PFSK-1 (cell line): ENCODE measurements around the gene RABL3.

ENCODE experiments used
- FOXP2 ChIP-seq: optimal IDR thresholded peaks from 2 replicates; pipeline ENCODE3; 2011; ENCODE audit warnings: borderline replicate concordance, control low read depth, inconsistent platforms; ENCODE audit not compliant: insufficient read depth; ENCODE audit errors: extremely low read length, extremely low read depth
- POLR2AphosphoS5 ChIP-seq: IDR thresholded peaks from 2 replicates; pipeline ENCODE4 v1.6.1; 2012; ENCODE audit warnings: low read depth, mild to moderate bottlenecking, control low read depth, low read length, moderate library complexity
- REST ChIP-seq, 2 experiments: IDR thresholded peaks; 2 replicates each; pipeline versions ENCODE4 v1.6.1 to v1.8.0; 2011 to 2012; ENCODE audit warnings: low read depth in 2 of 2, low read length in 2 of 2, control low read depth in 1 of 2, inconsistent platforms in 1 of 2, mild to moderate bottlenecking in 1 of 2, moderate library complexity in 1 of 2; ENCODE audit not compliant: insufficient read depth in 1 of 2
- SIN3A ChIP-seq: IDR thresholded peaks from 2 replicates; pipeline ENCODE4 v1.6.1; 2012; ENCODE audit warnings: mild to moderate bottlenecking, low read length, moderate library complexity, borderline replicate concordance; ENCODE audit not compliant: insufficient read depth
- TAF1 ChIP-seq: IDR thresholded peaks from 2 replicates; pipeline ENCODE4 v1.6.1; 2012; ENCODE audit warnings: low read length, control low read depth, borderline replicate concordance; ENCODE audit not compliant: insufficient read depth

RABL3 gene

GRCh38 chr3:120762615-120763014 lies 20.3 kb upstream of the RABL3 start:
- no peak for TF ChIP-seq REST (IDR thresholded peaks at IDR 0.05; ENCODE audit: insufficient read depth in 1 of 2, low read depth in 2 of 2, low read length in 2 of 2)
- no peak for TF ChIP-seq SIN3A
- no peak for TF ChIP-seq TAF1
- no peak for TF ChIP-seq FOXP2
- TF ChIP-seq POLR2AphosphoS5, result no peak

- no peak for TF ChIP-seq TAF1
- TF ChIP-seq FOXP2, result no peak
- TF ChIP-seq REST (IDR thresholded peaks at IDR 0.05; ENCODE audit: insufficient read depth in 1 of 2, low read depth in 2 of 2, low read length in 2 of 2), result no peak
- TF ChIP-seq POLR2AphosphoS5, result no peak
- TF ChIP-seq SIN3A, result no peak
These were observed 13.7 kb upstream of the RABL3 start for GRCh38 chr3:120756061-120756460.

DNA sequence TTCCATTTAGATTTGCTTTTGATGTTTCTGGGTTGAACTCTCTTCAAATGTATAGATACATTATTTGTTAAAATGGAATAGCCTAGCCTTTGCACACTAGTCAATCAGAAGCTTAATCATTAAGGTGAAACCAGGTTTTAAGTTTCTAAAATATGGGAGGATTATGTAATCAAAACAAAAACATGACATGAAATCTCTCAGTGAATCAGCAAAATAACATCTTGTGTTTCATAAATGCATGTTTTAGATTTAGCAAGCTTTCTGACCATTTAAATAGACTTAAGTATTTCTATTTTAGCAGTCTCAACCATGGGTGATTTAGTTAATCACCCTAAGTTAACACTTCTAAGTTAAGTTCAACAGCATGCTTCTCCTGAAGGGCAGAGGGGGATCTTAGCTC lies 11.5 kb upstream of the RABL3 start:
- TF ChIP-seq REST (IDR thresholded peaks at IDR 0.05; ENCODE audit: insufficient read depth in 1 of 2, low read depth in 2 of 2, low read length in 2 of 2) (no peak), SIN3A (no peak), POLR2AphosphoS5 (no peak), TAF1 (no peak), FOXP2 (no peak)

DNA sequence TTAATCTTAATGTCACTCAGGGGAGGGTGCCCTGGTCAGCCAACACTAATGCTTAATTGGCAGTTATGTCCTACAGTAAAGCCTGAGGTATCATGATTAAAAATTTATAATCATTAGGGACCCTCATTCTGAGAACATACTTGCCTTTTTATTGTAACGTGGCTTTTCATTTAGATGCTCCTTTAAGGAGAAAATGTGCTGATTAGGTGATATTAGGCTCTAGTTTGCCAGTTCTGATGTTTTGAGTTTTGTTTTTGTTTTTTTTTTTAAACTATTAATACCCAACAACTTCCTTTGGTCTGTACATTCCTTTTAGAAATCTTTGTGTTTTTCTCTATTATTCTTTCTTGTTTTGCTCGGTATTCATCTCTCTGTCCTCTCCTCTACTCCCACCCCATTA lies 10.5 kb upstream of the RABL3 start:
- TF ChIP-seq POLR2AphosphoS5 (no peak), SIN3A (no peak), FOXP2 (no peak), TAF1 (no peak), REST (IDR thresholded peaks at IDR 0.05; ENCODE audit: insufficient read depth in 1 of 2, low read depth in 2 of 2, low read length in 2 of 2) (no peak)

DNA sequence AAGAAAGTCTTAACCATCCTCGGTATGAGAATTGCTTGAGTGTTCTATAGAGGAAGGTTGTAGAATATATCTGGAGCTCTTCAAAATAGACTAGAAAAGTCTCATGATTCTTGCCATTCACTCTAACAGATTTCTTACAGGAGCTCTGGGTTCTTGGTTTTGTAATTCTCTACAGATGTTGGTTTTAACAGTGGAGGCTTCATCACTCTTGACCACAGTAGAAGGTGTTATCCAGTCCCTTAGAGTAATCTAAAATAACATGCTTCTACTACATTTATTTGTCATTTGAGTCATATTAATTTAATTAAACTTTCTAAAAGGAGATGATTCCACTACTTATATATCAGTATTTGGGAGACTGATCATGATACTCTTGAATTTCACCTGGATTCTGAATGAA lies 9.9 kb upstream of the RABL3 start:
- TF ChIP-seq POLR2AphosphoS5, result no peak
- TF ChIP-seq SIN3A, result no peak
- no peak for TF ChIP-seq FOXP2
- no peak for TF ChIP-seq REST (IDR thresholded peaks at IDR 0.05; ENCODE audit: insufficient read depth in 1 of 2, low read depth in 2 of 2, low read length in 2 of 2)
